HepG2 (cell line): ENCODE results near the gene THRAP3. TPM values are rescaled to one million over a fixed set of nuclear protein-coding genes. Genes with fewer than 3 reads are reported as not detected.
A peak's percentile ranks its signal among the peaks of the same experiment; 100 is the strongest.

Experiments
- CENPX ChIP-seq: sonication (generic); formaldehyde crosslinking; IDR thresholded peaks from 2 replicates; pipeline ENCODE4 v1.9.0; 2021; ENCODE audit warnings: mild to moderate bottlenecking, missing genetic modification reagents, moderate library complexity
- CHD4 ChIP-seq: fragments of 200-600 bp; sonication (generic); IDR thresholded peaks from 2 replicates; pipeline ENCODE4 v1.7.0; 2017; ENCODE audit warnings: mild to moderate bottlenecking, low read length, borderline replicate concordance
- CREB1 ChIP-seq, 2 experiments: fragments of 450-650 bp in 1 of 2; IDR thresholded peaks; 2 replicates each; pipeline ENCODE4 v1.6.1; 2016 to 2017; ENCODE audit warnings: control low read depth in 1 of 2, mild to moderate bottlenecking in 1 of 2, missing compliant biosample characterization in 1 of 2, missing genetic modification characterization in 1 of 2
- HNRNPL ChIP-seq: fragments of 200-400 bp; formaldehyde crosslinking; IDR thresholded peaks from 2 replicates; pipeline ENCODE4 v1.6.1; 2017; ENCODE audit warnings: mild to moderate bottlenecking, low read depth, low read length
- HNRNPUL1 ChIP-seq: fragments of 200-400 bp; formaldehyde crosslinking; IDR thresholded peaks from 2 replicates; pipeline ENCODE4 v1.6.1; 2017; ENCODE audit warnings: low read depth, mild to moderate bottlenecking, low read length, moderate library complexity
- KDM5A ChIP-seq: fragments of 200-600 bp; sonication (generic); IDR thresholded peaks from 2 replicates; pipeline ENCODE4 v1.7.0; 2018; ENCODE audit warnings: antibody characterized with exemption, mild to moderate bottlenecking, low read length, borderline replicate concordance
- MAZ ChIP-seq, 2 experiments: sonication (generic) in 1 of 2; formaldehyde crosslinking in 1 of 2; IDR thresholded peaks; 2 replicates each; pipeline versions ENCODE4 v1.5.0 to v1.6.1; 2012 to 2020; ENCODE audit warnings: low read depth in 2 of 2, mild to moderate bottlenecking in 2 of 2, borderline replicate concordance in 1 of 2, improper control_type of control experiment in 1 of 2, low read length in 1 of 2, missing genetic modification reagents in 1 of 2, moderate library complexity in 1 of 2
- NFIC ChIP-seq: IDR thresholded peaks from 2 replicates; pipeline ENCODE4 v1.6.1; 2012; ENCODE audit warnings: mild to moderate bottlenecking, low read length, inconsistent platforms
- PCBP1 ChIP-seq: fragments of 200-400 bp; formaldehyde crosslinking; IDR thresholded peaks from 2 replicates; pipeline ENCODE4 v1.6.1; 2017; ENCODE audit warnings: mild to moderate bottlenecking, low read depth, low read length, borderline replicate concordance
- POLR2A ChIP-seq, 2 experiments: IDR thresholded peaks; 2 replicates each; pipeline ENCODE4 v1.6.1; 2011; ENCODE audit warnings: low read depth in 2 of 2, low read length in 2 of 2, mild to moderate bottlenecking in 1 of 2, moderate library complexity in 1 of 2; ENCODE audit not compliant: insufficient read depth in 1 of 2
- SMAD9 ChIP-seq: sonication (generic); formaldehyde crosslinking; IDR thresholded peaks from 2 replicates; pipeline ENCODE4 v1.5.1; 2020; ENCODE audit warnings: mild to moderate bottlenecking, missing genetic modification reagents
- SNAPC2 ChIP-seq: sonication (generic); formaldehyde crosslinking; IDR thresholded peaks from 2 replicates; pipeline ENCODE4 v1.8.1; 2022; ENCODE audit warnings: mild to moderate bottlenecking, missing genetic modification reagents
- TARDBP ChIP-seq: sonication (generic); formaldehyde crosslinking; IDR thresholded peaks from 2 replicates; pipeline ENCODE4 v1.8.0; 2022; ENCODE audit warnings: mild to moderate bottlenecking, missing genetic modification reagents
- U2AF2 ChIP-seq: fragments of 200-400 bp; formaldehyde crosslinking; IDR thresholded peaks from 2 replicates; pipeline ENCODE4 v1.6.1; 2017; ENCODE audit warnings: low read depth, mild to moderate bottlenecking, low read length
- XRCC5 ChIP-seq: fragments of 200-400 bp; formaldehyde crosslinking; optimal IDR thresholded peaks from 2 replicates; pipeline ENCODE3; 2017; ENCODE audit warnings: mild to moderate bottlenecking, low read length
- ZNF101 ChIP-seq: sonication (generic); formaldehyde crosslinking; IDR thresholded peaks from 2 replicates; pipeline ENCODE4 v1.4.0; 2020; ENCODE audit warnings: mild to moderate bottlenecking, low read depth, missing genetic modification reagents, borderline replicate concordance
- ZNF232 ChIP-seq: sonication (generic); formaldehyde crosslinking; IDR thresholded peaks from 2 replicates; pipeline ENCODE4 v1.4.0; 2020; ENCODE audit warnings: missing genetic modification reagents, borderline replicate concordance
- polyA plus RNA-seq, 8 experiments: library from polyadenylated mRNA; depleted of rRNA in 3 of 8; stranded (reverse) in 7 of 8; unstranded in 1 of 8; fragments of >200 nt; fragmentation: Illumina TruSeq in 4 of 8; extraction: Trizol in 4 of 8; gene quantifications; 2 replicates each; pipeline versions ENCODE4 v1.2.1 to v1.2.3, GENCODE V29; 2011 to 2016; ENCODE audit warnings: low read depth in 4 of 8, missing spikeins in 1 of 8, mixed read lengths in 1 of 8; ENCODE audit not compliant: insufficient read depth in 1 of 8
- total RNA-seq, 5 experiments: library from RNA; depleted of rRNA; stranded (reverse); fragments of >200 nt; fragmentation: Illumina TruSeq; extraction: Trizol; gene quantifications; 2 replicates each; pipeline ENCODE4 v1.2.3, GENCODE V29; 2016; ENCODE audit warnings: low read depth in 1 of 5
- TF ChIP-seq, protein P1 (sequence below): sonication (generic); formaldehyde crosslinking; IDR thresholded peaks from 2 replicates; pipeline ENCODE4 v1.4.0; 2020; ENCODE audit warnings: mild to moderate bottlenecking, missing genetic modification reagents, borderline replicate concordance
- TF ChIP-seq, protein P2 (sequence below): sonication (generic); formaldehyde crosslinking; IDR thresholded peaks from 2 replicates; pipeline ENCODE4 v1.5.0; 2020; ENCODE audit warnings: mild to moderate bottlenecking, missing genetic modification reagents
- TF ChIP-seq, protein P3 (sequence below): sonication (generic); formaldehyde crosslinking; IDR thresholded peaks from 2 replicates; pipeline ENCODE4 v1.9.0; 2022; ENCODE audit warnings: low read depth, missing genetic modification reagents

The THRAP3 gene
- total and polyA plus RNA-seq, 2 of the 13 experiments (the other 11 are each of a cell fraction or from before 2014, with no cell fraction given): 45.0 to 92.6 TPM

DNA sequence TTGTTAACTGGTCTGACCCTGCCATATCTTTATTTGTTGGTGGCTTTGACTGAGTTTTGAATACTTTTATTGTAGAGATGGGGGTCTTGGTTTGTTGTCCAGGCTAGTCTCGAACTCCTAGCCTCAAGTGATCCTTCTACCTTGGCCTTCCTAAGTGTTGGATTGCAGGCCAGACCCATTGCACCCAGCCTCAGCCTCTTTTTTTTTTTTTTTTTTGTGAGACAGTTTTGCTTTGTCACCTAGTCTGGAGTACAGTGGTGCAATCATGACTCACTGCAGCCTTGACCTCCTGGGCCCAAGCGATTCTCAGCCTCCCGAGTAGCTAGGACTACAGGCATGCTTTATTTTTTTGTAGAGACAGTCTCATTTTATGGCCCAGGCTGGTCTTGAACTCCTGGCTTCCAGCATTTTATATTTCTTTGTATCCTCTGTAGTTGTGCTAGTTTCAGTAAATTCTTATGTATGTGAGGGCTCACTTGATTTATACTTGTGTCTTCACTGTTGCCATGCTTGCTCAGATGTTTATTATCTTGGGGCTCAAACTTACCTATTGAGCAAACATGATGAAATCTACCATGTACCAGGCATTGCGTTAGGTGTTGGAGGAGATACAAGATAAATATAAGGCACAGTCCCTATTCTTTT, 24.1 kb downstream of the THRAP3 start (continued):
- no peak for TF ChIP-seq SMAD9
- TF ChIP-seq, protein P1, sequence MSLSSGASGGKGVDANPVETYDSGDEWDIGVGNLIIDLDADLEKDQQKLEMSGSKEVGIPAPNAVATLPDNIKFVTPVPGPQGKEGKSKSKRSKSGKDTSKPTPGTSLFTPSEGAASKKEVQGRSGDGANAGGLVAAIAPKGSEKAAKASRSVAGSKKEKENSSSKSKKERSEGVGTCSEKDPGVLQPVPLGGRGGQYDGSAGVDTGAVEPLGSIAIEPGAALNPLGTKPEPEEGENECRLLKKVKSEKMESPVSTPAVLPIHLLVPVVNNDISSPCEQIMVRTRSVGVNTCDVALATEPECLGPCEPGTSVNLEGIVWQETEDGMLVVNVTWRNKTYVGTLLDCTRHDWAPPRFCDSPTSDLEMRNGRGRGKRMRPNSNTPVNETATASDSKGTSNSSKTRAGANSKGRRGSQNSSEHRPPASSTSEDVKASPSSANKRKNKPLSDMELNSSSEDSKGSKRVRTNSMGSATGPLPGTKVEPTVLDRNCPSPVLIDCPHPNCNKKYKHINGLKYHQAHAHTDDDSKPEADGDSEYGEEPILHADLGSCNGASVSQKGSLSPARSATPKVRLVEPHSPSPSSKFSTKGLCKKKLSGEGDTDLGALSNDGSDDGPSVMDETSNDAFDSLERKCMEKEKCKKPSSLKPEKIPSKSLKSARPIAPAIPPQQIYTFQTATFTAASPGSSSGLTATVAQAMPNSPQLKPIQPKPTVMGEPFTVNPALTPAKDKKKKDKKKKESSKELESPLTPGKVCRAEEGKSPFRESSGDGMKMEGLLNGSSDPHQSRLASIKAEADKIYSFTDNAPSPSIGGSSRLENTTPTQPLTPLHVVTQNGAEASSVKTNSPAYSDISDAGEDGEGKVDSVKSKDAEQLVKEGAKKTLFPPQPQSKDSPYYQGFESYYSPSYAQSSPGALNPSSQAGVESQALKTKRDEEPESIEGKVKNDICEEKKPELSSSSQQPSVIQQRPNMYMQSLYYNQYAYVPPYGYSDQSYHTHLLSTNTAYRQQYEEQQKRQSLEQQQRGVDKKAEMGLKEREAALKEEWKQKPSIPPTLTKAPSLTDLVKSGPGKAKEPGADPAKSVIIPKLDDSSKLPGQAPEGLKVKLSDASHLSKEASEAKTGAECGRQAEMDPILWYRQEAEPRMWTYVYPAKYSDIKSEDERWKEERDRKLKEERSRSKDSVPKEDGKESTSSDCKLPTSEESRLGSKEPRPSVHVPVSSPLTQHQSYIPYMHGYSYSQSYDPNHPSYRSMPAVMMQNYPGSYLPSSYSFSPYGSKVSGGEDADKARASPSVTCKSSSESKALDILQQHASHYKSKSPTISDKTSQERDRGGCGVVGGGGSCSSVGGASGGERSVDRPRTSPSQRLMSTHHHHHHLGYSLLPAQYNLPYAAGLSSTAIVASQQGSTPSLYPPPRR (CRISPR knock-in tag): peak; percentile 49; the same call in 1 of the 2 replicates
- TF ChIP-seq CENPX: no peak
- no peak for TF ChIP-seq MAZ (IDR thresholded peaks at IDR 0.05; ENCODE audit: borderline replicate concordance, low read depth, low read length)
- TF ChIP-seq MAZ (CRISPR knock-in tag; IDR thresholded peaks at IDR 0.05; ENCODE audit: low read depth): no peak
- TF ChIP-seq ZNF101 (CRISPR knock-in tag): no peak
- TF ChIP-seq NFIC: peak; percentile 79
- no peak for TF ChIP-seq ZNF232 (CRISPR knock-in tag)
- TF ChIP-seq CHD4: peak; percentile 88; the same call in 1 of the 2 replicates
- no peak for TF ChIP-seq POLR2A (IDR thresholded peaks at IDR 0.05; ENCODE audit: insufficient read depth in 1 of 2, low read depth in 2 of 2, low read length in 2 of 2)
- no peak; the same call in 1 of the 2 replicates for TF ChIP-seq SNAPC2 (CRISPR knock-in tag)
- TF ChIP-seq PCBP1: no peak
- no peak for TF ChIP-seq HNRNPL
- TF ChIP-seq, protein P2, sequence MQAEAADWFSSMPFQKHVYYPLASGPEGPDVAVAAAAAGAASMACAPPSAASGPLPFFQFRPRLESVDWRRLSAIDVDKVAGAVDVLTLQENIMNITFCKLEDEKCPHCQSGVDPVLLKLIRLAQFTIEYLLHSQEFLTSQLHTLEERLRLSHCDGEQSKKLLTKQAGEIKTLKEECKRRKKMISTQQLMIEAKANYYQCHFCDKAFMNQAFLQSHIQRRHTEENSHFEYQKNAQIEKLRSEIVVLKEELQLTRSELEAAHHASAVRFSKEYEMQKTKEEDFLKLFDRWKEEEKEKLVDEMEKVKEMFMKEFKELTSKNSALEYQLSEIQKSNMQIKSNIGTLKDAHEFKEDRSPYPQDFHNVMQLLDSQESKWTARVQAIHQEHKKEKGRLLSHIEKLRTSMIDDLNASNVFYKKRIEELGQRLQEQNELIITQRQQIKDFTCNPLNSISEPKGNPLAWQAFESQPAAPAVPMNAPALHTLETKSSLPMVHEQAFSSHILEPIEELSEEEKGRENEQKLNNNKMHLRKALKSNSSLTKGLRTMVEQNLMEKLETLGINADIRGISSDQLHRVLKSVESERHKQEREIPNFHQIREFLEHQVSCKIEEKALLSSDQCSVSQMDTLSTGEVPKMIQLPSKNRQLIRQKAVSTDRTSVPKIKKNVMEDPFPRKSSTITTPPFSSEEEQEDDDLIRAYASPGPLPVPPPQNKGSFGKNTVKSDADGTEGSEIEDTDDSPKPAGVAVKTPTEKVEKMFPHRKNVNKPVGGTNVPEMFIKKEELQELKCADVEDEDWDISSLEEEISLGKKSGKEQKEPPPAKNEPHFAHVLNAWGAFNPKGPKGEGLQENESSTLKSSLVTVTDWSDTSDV (CRISPR knock-in tag): no peak
- TF ChIP-seq CREB1 (IDR thresholded peaks at IDR 0.05): peak; percentile 43; the same call in 1 of the 2 replicates
- TF ChIP-seq CREB1 (CRISPR knock-in tag; IDR thresholded peaks at IDR 0.05): peak; percentile 67
- TF ChIP-seq KDM5A: no peak; the same call in 1 of the 2 replicates
- TF ChIP-seq HNRNPUL1: no peak
- no peak for TF ChIP-seq XRCC5
- TF ChIP-seq, protein P3, sequence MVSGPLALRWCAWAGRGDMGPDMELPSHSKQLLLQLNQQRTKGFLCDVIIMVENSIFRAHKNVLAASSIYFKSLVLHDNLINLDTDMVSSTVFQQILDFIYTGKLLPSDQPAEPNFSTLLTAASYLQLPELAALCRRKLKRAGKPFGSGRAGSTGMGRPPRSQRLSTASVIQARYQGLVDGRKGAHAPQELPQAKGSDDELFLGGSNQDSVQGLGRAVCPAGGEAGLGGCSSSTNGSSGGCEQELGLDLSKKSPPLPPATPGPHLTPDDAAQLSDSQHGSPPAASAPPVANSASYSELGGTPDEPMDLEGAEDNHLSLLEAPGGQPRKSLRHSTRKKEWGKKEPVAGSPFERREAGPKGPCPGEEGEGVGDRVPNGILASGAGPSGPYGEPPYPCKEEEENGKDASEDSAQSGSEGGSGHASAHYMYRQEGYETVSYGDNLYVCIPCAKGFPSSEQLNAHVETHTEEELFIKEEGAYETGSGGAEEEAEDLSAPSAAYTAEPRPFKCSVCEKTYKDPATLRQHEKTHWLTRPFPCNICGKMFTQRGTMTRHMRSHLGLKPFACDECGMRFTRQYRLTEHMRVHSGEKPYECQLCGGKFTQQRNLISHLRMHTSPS (CRISPR knock-in tag): no peak
- TF ChIP-seq TARDBP (CRISPR knock-in tag): peak; percentile 53; the same call in 1 of the 2 replicates
- no peak for TF ChIP-seq U2AF2
